Endothelial cell of umbilical vein (primary cell): Measurements from ENCODE around the gene TPSG1. TPM values are rescaled to one million over a fixed set of nuclear protein-coding genes. Genes with fewer than 3 reads are reported as not detected.
"Not testable (repeated sequence)": the region's sequence is repeated elsewhere in the genome, so short reads cannot be mapped to it uniquely, and the experiment has no call there.

Experiments used
- BruUV-seq: library from RNA; stranded (reverse); fragments of 400-500 nt; replicated peaks from 2 replicates; lab custom pipeline; 2021; lab: Mats Ljungman, UMichigan
- CTCF ChIA-PET: fragments of 300-600, 350-600 bp; sonication (Branson Sonifier 250); formaldehyde crosslinking; loops from one replicate; lab custom pipeline; 2021; ENCODE audit warnings: antibody characterized with exemption, inconsistent platforms; lab: Charles Lee
- POLR2A ChIA-PET: fragments of 300-600, 350-600 bp; sonication (Branson Sonifier 250); formaldehyde crosslinking; loops from one replicate; lab custom pipeline; 2021; ENCODE audit warnings: antibody characterized with exemption, inconsistent platforms; lab: Charles Lee
- DNase-seq: peaks from one replicate; pipeline ENCODE4 v3.0.0-alpha.2; 2011; ENCODE audit warnings: low read depth, low spot score
- FAIRE-seq: peaks from 2 replicates; lab custom pipeline; 2011; peaks lifted over from hg19 to GRCh38; lab: Jason Lieb, UNC
- H2AFZ ChIP-seq: 2 replicates; pipeline ENCODE4 v1.6.0; 2012; ENCODE audit warnings: low read depth, low read length, control low read depth, inconsistent platforms
- H3K27ac ChIP-seq: 2 replicates; pipeline ENCODE4 v1.5.1; 2011; ENCODE audit warnings: low read depth, mild to moderate bottlenecking, control low read depth, low read length, moderate library complexity; ENCODE audit not compliant: insufficient read depth
- H3K27me3 ChIP-seq, 2 experiments: 2 replicates each; pipeline versions ENCODE4 v1.6.0 to v1.6.1; 2011; ENCODE audit warnings: low read length in 2 of 2, mixed read lengths in 1 of 2; ENCODE audit not compliant: control insufficient read depth in 2 of 2, insufficient read depth in 2 of 2
- H3K36me3 ChIP-seq, 2 experiments: 2 replicates in 1 of 2; 3 replicates in 1 of 2; pipeline ENCODE4 v1.5.1; 2011; ENCODE audit warnings: low read length in 2 of 2, mild to moderate bottlenecking in 1 of 2, moderate library complexity in 1 of 2; ENCODE audit not compliant: control insufficient read depth in 2 of 2, insufficient read depth in 2 of 2; ENCODE audit errors: extremely low read depth in 1 of 2
- H3K4me1 ChIP-seq: 3 replicates; pipeline ENCODE4 v1.5.1; 2011; ENCODE audit warnings: mild to moderate bottlenecking, low read length; ENCODE audit not compliant: control insufficient read depth, insufficient read depth; ENCODE audit errors: extremely low read depth
- H3K4me2 ChIP-seq: 2 replicates; pipeline ENCODE4 v1.6.1; 2011; ENCODE audit warnings: low read length, control low read depth, mixed read lengths; ENCODE audit not compliant: insufficient read depth
- H3K4me3 ChIP-seq, 3 experiments: fragments of 200-600 bp in 1 of 3; sonication (generic), shearing (Covaris generic) in 1 of 3; replicated peaks in 1 of 3; 2 replicates each; pipeline ENCODE4 v1.5.1; 2011 to 2016; ENCODE audit warnings: control low read depth in 3 of 3, low read length in 3 of 3, mild to moderate bottlenecking in 2 of 3, inconsistent platforms in 1 of 3, low read depth in 1 of 3, moderate library complexity in 1 of 3; ENCODE audit not compliant: insufficient read depth in 1 of 3
- H3K79me2 ChIP-seq: 2 replicates; pipeline ENCODE4 v1.6.0; 2012; ENCODE audit warnings: low read length, inconsistent platforms; ENCODE audit not compliant: control insufficient read depth, insufficient read depth
- H3K9ac ChIP-seq: replicated peaks from 2 replicates; pipeline ENCODE3; 2011; ENCODE audit warnings: low read length, control low read depth; ENCODE audit not compliant: insufficient read depth; ENCODE audit errors: extremely low read depth
- H3K9me1 ChIP-seq: replicated peaks from 3 replicates; pipeline ENCODE4 v1.6.0; 2011; ENCODE audit warnings: mild to moderate bottlenecking, low read length; ENCODE audit not compliant: control insufficient read depth, insufficient read depth; ENCODE audit errors: extremely low read depth
- H3K9me3 ChIP-seq: replicated peaks from 2 replicates; pipeline ENCODE4 v1.5.1; 2012; ENCODE audit warnings: low read length, inconsistent platforms; ENCODE audit not compliant: control insufficient read depth, insufficient read depth
- H4K20me1 ChIP-seq: replicated peaks from 2 replicates; pipeline ENCODE3; 2011; ENCODE audit warnings: mild to moderate bottlenecking, low read length; ENCODE audit not compliant: control insufficient read depth, insufficient read depth; ENCODE audit errors: extremely low read depth
- EZH2 ChIP-seq: IDR thresholded peaks from 2 replicates; pipeline ENCODE4 v1.6.1; 2012; ENCODE audit warnings: borderline replicate concordance, low read depth, mild to moderate bottlenecking, moderate library complexity, low read length, inconsistent platforms; ENCODE audit not compliant: severe bottlenecking
- FOS ChIP-seq: IDR thresholded peaks from 2 replicates; pipeline ENCODE4 v1.6.1; 2011; ENCODE audit warnings: mild to moderate bottlenecking, low read length, moderate library complexity, borderline replicate concordance; ENCODE audit not compliant: insufficient read depth
- GATA2 ChIP-seq: IDR thresholded peaks from 2 replicates; pipeline ENCODE4 v1.7.0; 2011; ENCODE audit warnings: low read depth, mild to moderate bottlenecking, moderate library complexity, mixed read lengths, low read length; ENCODE audit not compliant: insufficient read length, insufficient read depth
- POLR2AphosphoS5 ChIP-seq: IDR thresholded peaks from 2 replicates; pipeline ENCODE4 v1.6.1; 2012; ENCODE audit warnings: low read depth, mild to moderate bottlenecking, control low read depth, low read length, moderate library complexity; ENCODE audit not compliant: insufficient read depth
- dilution Hi-C: fragments of 300-500 bp; cut with MboI; formaldehyde crosslinking; loops from one replicate; pipeline ENCODE4 v1.15.0; 2019; ENCODE audit warnings: low sequenced_read_pairs; ENCODE audit not compliant: extremely low pct_ligation_motif_present
- intact Hi-C: fragments of 100-400 bp; cut with micrococcal nuclease; formaldehyde crosslinking; loops from one replicate; pipeline ENCODE4 v1.10.0; 2022
- polyA plus RNA-seq, 4 experiments: library from polyadenylated mRNA; depleted of rRNA in 3 of 4; stranded (reverse) in 3 of 4; unstranded in 1 of 4; fragments of >200 nt; gene quantifications; 2 replicates each; pipeline versions ENCODE4 v1.2.1 to v1.2.3, GENCODE V29; 2011 to 2012; ENCODE audit warnings: missing spikeins in 1 of 4
- total RNA-seq: library from RNA; stranded (reverse); gene quantifications from 2 replicates; pipeline ENCODE4 v1.2.3, GENCODE V29; 2021

Gene TPSG1
- total and polyA plus RNA-seq, 2 donors (not counting 3 experiments of a cell fraction or from before 2014, with no cell fraction given), result not detected

DNA sequence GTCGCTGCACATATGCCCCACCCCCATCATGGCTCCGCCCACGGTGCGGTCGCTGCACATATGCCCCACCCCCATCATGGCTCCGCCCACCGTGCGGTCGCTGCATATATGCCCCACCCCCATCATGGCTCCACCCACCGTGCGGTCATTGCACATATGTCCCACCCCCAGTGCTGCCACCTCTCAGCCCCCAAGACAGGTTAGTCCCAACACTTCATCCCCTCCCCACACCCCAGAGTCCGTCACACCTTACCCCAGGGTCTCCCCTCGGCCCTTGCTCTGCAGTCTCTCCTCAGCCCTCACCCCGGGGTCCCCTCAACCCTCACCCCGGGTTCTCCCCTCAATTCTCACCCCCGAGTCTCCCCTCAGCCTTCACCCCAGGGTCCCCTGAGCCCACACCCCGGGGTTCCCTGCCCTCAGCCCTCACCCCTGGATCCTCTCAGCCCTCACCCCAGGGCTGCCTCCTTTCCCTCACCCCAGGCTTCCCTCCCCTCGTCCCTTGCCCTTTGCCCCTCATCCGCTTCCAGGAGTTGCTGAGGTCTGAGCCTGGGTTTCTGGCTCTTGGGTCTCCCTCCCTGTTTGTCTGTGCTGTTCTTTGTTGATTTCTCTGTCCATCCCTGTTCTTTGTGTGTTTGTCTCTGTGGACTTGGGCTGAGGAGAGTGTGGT is 25.6 kb downstream of the TPSG1 start:
- Histone ChIP-seq H3K9me1 (no peaks in the 10 kb centered on the region), H3K4me2 (no peak overlapping the region), H3K36me3 (no peaks in the 10 kb centered on the region), H3K27me3 (no peaks in the 10 kb centered on the region), H3K9ac (no peak overlapping the region), H2AFZ (no peak overlapping the region), H3K4me3 (no peak overlapping the region), H3K4me1 (no peaks in the 10 kb centered on the region), H3K9me3 (no peaks in the 10 kb centered on the region), H3K27ac (no peak overlapping the region), H4K20me1 (no peaks in the 10 kb centered on the region), H3K79me2 (no peaks in the 10 kb centered on the region)
- BruUV-seq, result no TSS peak
- intact Hi-C loops (no loop called here), dilution Hi-C loops (no loop called here)
- no peak for DNase-seq
- FAIRE-seq, result no peak
- CTCF ChIA-PET, result no interaction called here
- POLR2A ChIA-PET, result no interaction called here
- TF ChIP-seq EZH2 (no peak), POLR2AphosphoS5 (no peak), FOS (no peak), GATA2 (no peak)

DNA sequence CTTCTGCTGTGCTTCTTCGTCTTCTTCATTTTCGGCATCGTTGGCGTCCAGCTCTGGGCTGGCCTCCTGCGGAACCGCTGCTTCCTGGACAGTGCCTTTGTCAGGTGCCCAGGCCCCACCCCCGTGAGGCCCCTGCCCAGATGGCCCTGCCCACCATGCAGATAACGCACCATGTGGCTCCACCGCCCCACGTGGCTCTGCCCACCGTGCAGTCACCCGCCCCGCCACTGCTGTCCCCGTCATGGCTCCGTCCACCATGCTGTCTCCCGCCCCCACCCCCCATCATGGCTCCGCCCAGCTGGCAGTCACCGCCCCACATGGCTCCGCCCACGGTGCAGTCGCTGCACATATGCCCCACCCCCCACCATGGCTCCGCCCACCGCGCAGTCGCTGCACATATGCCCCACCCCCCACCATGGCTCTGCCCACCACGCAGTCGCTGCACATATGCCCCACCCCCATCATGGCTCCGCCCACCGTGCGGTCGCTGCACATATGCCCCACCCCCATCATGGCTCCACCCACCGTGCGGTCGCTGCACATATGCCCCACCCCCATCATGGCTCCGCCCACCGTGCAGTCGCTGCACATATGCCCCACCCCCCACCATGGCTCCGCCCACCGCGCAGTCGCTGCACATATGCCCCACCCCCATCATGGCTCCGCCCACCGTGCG is 26.3 kb downstream of the TPSG1 start:
- CTCF ChIA-PET, intact Hi-C loops, POLR2A ChIA-PET, H3K27ac ChIP-seq, DNase-seq, H3K9me1 ChIP-seq, H3K36me3 ChIP-seq, H3K4me1 ChIP-seq, BruUV-seq, H3K79me2 ChIP-seq, H3K4me2 ChIP-seq, H3K4me3 ChIP-seq, H4K20me1 ChIP-seq, H3K9me3 ChIP-seq, H3K9ac ChIP-seq, dilution Hi-C loops, H3K27me3 ChIP-seq, FAIRE-seq, H2AFZ ChIP-seq: not testable (repeated sequence)
